HG03039 (cell line): Measurements from ENCODE around the gene MEGF10.

ENCODE experiments used
- ATAC-seq: cut with Tn5 transposase; IDR thresholded peaks from one replicate; pipeline ENCODE4 v1.9.1; 2021; ENCODE audit warnings: mild to moderate bottlenecking, moderate library complexity; ENCODE audit not compliant: unreplicated experiment

The MEGF10 gene

GRCh38 chr5:127324756-127325155 is 34.2 kb downstream of the MEGF10 start:
- ATAC-seq, result no peak

- no peak for ATAC-seq
These were observed 35.8 kb downstream of the MEGF10 start for GRCh38 chr5:127326431-127326830.

DNA sequence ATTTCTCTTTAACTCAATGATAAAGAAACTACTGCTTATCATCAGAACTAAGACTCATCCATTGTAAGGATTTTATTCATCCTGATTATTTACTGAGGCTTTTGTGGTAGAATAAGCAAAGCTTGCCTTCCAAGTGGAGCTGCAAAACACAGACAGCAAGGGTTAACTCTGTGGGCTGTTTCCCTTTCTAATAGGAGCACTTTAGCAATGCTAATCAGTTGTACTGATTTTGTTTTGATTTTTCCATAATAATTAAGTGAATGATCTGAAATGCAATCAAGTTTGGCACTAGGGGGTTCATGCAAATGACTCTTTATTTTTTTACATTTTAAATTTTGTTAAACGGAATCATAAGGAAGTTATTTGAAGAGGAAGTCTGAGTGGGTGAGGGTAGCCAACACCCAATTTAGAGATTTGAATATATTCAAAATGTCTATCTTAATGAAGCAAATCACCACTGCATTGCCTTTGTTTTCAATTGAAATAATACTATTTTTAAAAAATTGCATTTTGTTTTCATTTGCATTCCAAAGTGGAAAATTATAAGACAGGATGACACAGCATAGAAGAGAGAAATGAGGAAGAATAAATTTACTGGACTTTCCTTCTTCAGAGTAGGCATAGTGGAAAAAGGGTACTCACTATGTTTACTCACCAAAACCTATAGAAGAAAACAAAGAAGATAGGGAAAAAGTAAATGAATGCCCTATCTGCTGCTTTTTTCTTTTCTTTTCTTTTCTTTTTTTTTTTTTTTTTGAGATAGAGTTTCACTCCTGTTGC is 36.6 kb downstream of the MEGF10 start:
- ATAC-seq, result no peak

GRCh38 chr5:127330116-127330515 is 39.5 kb downstream of the MEGF10 start:
- ATAC-seq, result no peak

DNA sequence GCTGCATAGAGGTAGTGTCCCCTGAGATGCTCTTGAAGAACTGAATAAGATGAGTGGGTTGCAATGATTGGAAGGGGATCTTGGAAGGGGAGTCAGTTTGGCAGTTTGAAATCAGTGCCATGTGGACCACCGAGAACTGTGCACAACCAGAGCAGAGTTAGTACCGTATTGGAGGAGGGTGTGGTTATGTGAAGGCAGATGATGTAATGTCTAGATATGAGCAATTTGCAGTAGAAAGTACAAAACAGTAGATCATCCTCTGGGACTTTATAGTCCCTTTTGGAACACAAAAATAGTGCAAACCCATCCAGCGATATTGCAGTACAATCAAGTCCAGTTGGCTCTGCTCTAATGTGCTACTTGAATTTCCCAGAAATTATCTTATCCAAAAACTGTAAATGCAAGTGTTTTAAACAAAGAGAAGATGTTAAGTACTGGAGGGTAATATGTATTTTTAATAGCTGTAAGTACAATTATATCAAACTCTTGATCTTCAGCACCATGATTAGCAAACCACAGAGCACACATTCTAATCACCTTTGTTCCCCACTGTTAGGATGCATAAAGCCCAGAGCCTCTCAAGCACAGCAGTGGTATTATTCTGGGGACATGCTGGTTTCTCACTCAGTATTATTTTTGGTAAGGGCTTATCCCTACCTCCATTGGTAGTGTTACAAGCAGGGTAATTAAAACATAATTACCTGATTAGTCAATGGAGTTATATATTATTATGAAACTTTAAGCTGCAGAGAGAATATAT is 41.5 kb downstream of the MEGF10 start:
- ATAC-seq, result no peak

DNA sequence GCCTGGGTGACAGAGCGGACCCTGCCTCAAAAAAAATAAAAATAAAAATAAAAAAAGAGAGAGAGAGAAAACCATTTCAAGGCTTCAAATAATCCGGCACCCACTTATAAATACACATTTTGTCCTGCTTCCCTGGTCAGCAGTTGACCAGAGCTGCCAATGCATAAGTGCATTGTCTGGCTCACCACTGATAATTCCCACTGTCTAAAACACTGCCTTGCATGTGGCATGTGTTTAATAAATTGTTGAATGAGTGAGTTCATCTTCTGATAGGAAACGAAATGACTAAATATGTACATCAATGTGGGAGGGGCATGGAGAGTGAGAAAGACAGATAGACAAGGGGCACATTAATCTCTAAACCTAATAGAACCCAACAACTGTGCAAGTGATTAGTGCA is 42.9 kb downstream of the MEGF10 start:
- no peak for ATAC-seq

- no peak for ATAC-seq
These were observed 44.8 kb downstream of the MEGF10 start for GRCh38 chr5:127335381-127335780.

- no peak for ATAC-seq
These were observed 47.3 kb downstream of the MEGF10 start for GRCh38 chr5:127337876-127338275.

DNA sequence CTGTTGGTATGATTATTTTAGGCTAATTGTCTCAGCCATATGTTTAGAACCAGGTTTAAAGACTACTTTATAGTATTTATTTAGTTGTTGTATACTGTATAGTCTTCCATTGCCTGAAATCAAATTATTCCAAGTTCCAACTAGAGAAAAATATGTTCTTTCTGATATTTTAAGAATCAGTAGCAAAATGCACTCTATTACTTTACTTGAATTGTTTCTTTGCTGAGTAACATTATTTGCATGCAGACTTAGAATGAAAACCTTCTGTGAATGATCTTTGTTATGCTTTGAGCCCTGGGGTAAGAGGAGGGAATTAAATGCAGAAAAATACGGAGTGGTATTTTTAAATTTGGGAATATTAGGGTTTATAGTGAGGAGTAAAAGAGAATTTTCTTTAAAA is 47.9 kb downstream of the MEGF10 start:
- ATAC-seq, result no peak

GRCh38 chr5:127340606-127341005 is 50.0 kb downstream of the MEGF10 start:
- no peak for ATAC-seq

DNA sequence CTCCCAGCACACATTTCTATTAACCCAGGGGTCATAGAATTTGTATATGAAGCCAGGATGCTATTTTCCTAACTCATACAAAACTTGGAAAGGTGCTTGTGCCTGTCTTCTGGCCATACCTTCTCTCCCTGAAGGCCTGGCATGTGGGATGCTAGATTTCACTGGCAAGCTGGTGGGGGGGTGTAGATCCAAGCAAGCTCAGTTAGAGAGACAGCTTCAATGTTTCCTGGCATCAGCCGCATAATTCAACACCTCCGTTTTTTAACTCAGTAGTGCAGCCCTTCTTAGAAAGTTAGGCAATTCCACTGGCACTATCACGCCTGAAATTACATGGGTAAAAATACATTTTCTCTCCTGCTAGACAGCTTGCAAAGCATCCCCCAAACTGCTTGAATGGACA is 51.8 kb downstream of the MEGF10 start:
- no peak for ATAC-seq

GRCh38 chr5:127343313-127343712 is 52.7 kb downstream of the MEGF10 start:
- no peak for ATAC-seq

- no peak for ATAC-seq
These were observed 53.3 kb downstream of the MEGF10 start for GRCh38 chr5:127343866-127344265.

DNA sequence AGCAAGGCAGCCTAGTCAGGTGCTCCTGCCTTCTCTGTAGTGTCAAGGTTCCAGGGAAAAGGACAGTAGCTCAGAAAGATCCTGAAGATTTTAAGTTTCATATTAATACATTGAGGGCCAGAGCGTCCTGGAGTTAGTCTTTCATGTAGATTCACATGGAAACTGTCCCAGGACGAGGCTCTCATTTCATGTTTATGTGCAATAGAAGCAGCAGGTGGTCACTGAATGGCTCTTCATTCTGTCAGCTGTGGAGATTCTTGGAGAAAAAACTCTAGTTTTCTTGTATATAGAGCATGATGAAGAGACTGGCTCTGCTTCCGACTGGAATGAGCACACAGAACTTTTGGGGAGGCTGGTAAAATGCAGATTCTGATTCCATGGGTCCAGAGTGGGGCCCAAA is 54.3 kb downstream of the MEGF10 start:
- no peak for ATAC-seq

DNA sequence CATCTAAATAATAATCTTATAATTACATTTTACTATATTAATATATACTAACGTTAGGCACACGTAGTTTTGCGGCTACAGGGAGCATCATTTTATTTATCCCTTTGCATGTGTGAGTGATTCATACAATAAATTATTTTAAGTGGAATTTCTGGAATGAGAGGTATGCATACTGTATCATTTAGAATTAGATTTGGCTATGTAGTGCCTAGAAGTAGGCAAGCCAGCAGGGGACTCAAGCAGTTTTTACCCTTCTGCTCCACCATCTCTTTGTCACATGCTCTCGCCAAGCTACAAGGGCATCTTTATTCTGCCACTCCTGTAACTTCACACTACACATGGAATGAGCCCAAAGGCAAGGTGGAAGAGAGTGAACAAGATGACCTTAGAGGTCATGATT is 60.8 kb downstream of the MEGF10 start:
- ATAC-seq, result no peak

DNA sequence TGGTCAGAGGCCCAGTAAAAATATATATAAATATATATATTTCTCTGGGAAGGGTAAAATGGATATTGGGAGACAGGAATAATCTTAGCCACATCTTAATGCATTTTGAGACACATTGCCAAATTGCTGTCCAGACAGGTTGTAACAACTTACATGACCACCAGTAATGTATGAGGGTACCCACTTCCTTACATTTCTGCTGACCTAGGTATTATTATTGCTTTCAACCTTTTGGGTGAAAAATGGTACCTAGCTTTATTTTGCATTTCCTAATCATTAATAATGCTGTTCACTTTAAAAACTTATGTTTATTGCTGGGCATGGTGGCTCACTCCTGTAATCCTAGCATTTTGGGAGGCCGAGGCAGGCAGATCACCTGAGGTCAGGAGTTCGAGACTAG is 61.5 kb downstream of the MEGF10 start:
- no peak for ATAC-seq

DNA sequence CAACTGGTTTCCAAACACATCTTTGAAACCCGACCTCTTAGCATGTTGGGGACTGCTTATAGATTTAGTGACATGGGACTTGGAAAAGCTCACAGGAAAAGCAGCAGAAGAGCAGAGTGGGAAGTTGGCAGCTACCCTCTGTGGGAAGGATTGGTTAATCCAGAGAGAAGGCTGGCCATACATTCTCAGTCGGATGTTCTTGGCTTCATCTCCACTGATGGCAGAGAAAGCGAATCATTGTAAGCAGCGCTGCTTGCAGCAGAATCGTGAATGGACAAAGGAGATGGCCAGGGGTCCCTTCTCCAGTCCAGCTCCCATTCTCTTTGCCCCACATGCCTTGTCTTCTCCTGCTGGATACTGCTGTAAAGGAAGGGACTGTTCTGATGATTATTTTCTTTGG is 62.7 kb downstream of the MEGF10 start:
- ATAC-seq, result no peak

GRCh38 chr5:127353796-127354195 is 63.2 kb downstream of the MEGF10 start:
- ATAC-seq, result no peak

GRCh38 chr5:127355337-127355736 is 64.7 kb downstream of the MEGF10 start:
- no peak for ATAC-seq

DNA sequence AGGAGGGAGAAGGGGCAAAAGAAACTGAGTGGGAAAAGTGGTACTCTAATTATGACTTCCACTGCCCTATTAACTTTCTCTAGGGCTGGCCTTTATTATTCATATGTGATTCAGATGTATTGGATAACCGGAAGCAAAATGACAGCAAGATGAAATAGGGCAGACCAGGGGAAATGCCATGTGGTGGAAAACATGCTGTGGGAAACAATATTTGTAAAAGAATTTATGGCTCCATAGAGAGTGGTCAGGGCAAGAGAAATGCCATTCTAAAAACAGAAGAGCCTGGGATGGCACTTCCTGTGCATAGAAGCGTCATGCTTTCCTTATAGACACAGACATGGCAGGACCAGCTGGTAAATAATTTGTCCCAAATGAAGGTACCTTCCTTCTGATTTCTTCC is 67.7 kb downstream of the MEGF10 start:
- ATAC-seq, result no peak

DNA sequence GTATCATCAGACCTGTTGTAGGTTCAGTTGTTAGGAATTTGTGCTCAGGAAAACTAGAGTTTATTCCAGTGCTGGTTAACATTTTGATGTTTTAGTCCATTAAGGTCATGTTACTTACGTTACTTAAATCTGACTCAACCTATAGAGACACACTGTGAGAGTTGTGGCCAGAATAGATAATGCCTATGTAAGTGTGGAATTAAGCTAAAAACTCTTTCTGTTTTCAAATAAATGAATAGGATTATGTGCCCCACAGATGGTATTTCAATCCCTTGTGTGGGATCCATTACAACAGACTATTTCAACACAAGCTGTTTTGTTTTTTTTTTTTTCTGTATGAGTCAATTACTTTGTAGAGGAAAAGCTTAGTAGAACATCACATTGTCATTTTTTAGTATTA is 68.1 kb downstream of the MEGF10 start:
- no peak for ATAC-seq

- no peak for ATAC-seq
These were observed 68.9 kb downstream of the MEGF10 start for GRCh38 chr5:127359502-127359901.
